ENCODE measurements around the gene ADAP2.
"Not testable (repeated sequence)": the region's sequence is repeated elsewhere in the genome, so short reads cannot be mapped to it uniquely, and the experiment has no call there.

The ADAP2 gene, protein sequence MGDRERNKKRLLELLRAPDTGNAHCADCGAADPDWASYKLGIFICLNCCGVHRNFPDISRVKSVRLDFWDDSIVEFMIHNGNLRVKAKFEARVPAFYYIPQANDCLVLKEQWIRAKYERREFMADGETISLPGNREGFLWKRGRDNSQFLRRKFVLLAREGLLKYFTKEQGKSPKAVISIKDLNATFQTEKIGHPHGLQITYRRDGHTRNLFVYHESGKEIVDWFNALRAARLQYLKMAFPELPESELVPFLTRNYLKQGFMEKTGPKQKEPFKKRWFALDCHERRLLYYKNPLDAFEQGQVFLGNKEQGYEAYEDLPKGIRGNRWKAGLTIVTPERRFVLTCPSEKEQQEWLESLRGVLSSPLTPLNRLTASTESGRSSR

DNA sequence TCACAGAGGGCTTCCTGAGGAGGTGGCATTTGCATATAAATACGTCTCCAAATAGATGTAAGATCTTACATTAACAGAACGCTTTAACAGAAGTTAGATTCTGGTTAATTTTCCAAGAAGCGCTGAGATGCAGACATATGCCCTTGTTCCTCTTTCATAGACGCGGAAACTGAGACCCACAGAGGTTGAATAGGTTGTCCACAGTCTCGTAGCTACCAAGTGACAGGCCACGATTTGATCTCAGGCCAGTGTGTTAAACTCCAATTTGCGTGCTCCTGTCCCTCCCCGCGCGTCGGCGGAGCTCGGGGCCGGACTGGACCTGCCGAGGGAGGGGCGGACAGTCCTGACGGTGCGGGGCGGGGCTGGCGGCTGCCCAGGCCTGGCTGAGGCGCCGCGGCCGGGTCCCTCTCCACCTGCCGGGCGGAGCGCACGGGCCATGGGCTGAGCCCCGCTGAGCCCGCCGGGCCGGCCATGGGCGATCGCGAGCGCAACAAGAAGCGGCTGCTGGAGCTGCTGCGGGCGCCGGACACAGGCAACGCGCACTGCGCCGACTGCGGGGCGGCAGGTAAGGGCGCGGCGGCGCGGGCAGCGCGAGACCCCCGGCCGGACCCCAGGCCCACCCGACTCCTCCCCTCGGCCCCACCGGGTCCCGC is at the start of gene ADAP2:
Gene ADAP2, plus strand, starts transcription at position 402 of the 653 bp plus-strand sequence. Its CDS starts 70 bp downstream, at position 472.
- no peak for DNase-seq (ENCODE audit: low spot score)

DNA sequence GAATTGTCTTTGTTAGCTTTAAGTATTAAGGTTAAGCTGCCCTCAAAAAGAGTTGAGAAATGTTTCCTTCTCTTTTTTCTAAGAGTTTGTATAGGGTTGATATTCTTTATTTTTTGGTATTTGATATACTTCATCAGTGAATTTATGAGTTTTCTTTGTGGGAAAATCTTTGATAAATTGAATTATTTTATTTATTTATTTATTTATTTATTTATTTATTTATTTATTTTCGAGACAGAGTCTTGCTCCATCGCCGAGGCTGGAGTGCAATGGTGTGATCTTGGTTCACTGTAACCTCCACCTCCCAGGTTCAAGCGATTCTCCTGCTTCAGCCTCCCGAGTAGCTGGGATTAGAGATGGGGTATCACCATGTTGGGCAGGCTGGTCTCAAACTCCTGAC is 35.6 kb upstream of the ADAP2 start:
- DNase-seq (ENCODE audit: low spot score), result no peak

DNA sequence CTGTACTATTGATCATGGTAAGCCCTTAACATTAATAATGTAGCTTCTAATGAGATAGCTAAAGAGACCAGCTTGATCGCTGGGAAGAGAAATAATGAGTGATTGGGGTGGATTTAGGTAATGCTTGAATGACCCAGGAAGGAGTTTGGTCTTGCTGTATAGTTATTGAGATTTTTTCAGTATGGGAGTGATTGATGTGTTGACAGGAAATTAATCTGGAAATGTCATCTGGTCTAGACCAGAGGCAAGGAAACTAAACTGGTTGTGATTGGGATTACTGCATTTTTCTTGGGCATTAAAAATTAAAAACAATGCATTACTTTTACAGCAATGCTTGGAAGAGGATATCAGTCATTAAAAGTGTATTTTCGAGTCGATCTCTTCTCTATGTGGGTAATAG is 27.5 kb upstream of the ADAP2 start:
- DNase-seq (ENCODE audit: low spot score), result no peak

DNA sequence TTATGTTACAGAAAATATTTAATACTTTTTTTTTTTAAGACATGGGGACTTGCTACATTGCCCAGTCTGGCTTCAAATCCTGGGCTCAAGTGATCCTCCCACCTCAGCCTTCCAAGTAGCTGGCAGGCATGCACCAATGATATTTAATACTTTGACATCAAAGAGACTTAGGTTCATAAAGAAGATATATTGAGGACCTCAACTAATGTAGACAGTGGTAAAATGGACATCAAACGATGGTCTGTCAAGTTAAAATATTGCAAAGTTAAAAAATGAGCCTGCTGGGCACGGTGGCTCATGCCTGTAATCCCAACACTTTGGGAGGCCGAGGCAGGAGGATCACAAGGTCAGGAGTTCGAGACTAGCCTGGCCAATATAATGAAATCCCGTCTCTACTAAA is 24.4 kb upstream of the ADAP2 start:
- no peak for DNase-seq (ENCODE audit: low spot score)

DNA sequence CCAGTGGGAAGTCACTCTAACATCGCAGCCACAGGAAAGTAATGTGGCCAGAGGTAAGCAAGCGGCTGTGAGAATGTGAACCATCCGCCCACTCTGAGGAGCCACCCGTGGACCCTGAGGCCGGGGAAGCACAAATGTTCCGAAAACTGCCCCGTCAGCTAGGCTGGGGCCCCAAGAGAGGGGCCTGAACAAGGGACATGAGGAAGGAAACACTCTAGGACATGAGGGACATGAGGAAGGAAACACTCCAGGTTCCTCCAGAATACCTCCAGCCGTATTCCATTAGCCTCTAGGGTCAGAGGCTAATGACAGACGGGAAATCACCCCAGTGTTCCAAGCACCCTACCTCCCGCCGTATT is 16.0 kb upstream of the ADAP2 start:
- no peak for DNase-seq (ENCODE audit: low spot score)

DNA sequence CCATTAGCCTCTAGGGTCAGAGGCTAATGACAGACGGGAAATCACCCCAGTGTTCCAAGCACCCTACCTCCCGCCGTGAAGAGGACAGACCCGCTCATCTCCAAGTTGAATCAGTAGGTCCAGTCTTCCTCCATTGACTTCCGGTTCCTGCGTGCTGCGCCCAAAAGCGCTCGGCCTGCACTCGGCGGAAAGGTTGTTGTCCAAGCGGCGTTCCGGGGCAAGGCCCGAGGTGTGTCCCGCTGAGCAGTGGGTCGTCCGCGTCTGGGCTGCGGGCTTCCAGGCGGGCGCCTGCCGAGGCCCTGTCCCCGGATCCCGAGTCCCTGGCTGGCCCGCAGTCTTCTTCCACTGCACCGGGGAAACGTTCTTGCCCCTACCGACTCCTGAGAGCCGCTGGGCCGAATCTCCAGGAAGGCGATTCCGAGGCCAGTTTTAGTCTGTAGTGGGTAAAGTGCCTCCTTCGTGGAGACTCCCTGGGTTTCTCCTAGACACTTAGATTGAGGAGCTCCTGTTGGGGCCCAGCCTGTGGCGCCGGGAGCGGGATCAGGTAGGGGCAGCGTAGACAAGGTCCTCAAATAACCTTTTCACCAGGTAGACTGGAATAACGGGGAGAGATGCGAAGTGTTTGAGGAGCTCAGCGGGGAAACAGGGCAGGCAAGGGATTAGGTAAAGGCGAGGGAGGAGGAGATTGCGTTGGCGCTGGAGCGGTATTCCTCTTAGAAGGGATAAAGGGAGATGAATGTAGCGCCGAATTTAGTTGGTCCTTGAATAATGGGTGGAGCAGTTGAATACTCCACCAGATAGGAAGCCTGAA is 15.4 kb upstream of the ADAP2 start, which contains the start of gene TEFM:
Gene TEFM, minus strand, starts transcription at position 138 of the 811 bp plus-strand sequence. Its CDS starts 40 bp downstream, at position 98.
- DNase-seq (ENCODE audit: low spot score), result peak; percentile 87

DNA sequence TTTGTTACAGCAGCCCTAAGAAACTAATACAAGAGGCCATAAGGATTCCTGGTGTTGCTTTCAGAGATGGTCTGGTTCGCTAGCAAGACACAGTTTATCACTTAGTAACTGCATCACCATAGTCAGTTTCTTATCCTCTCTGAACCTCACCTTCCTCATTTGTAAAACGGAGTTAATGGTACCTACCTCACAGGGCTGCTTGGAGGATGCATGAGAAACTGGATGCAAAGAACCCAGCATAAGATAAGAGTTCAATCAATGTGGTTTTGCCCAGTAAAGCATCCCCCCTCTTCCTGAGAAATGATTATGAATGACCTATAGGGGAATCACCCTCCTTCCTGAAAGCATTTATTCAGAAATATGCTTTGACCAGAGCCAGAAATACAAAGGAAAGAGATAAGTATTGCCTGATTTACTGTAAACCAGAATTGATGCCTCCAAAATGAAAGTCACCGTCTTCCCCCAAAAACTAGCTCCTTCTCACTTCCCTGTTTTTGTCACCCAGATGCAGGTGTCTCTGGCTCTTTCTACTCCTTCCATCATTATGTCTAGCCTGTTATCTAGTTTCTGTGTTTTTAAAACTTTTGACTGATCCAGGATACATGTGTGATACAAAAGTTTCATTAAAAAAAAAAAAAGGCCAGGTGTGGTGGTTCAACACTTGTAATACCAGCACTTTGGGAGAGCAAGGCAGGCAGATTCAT is 12.9 kb upstream of the ADAP2 start:
- DNase-seq (ENCODE audit: low spot score), result no peak

DNA sequence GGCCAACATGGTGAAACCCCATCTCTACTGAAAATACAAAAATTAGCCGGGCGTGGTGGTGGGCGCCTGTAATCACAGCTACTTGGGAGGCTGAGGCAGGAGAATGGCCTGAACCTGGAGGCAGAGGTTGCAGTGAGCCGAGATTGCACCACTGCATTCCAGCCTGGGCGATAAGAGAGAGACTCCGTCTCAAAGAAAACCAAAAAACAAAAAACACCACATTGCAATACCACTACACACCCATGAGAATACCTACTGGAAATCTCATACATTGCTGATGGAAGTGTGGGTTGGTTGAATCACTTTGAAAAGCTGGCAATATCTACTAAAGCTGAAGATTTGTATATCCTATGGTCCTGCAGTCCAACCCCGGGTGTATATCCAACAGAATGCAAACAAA is 11.6 kb upstream of the ADAP2 start:
- DNase-seq (ENCODE audit: low spot score), result not testable (repeated sequence)

DNA sequence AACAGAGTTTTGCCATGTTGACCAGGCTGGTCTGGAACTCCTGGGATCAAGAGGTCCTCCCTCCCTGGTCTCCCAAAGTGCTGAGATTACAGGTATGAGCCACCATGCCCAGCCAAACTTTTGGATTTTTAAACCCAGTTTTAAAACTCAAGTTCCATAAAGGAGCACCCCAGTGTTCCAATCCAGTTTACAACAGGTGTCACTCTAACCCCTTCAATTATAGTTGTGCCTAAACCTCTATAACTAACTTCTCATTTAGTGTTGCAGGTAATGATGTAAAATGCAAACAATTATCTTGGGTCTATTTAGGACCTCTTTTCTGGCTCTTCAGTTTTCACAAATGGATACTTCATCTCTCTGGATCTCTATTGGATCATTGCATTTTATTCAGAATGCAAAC is 7.8 kb upstream of the ADAP2 start:
- no peak for DNase-seq (ENCODE audit: low spot score)

DNA sequence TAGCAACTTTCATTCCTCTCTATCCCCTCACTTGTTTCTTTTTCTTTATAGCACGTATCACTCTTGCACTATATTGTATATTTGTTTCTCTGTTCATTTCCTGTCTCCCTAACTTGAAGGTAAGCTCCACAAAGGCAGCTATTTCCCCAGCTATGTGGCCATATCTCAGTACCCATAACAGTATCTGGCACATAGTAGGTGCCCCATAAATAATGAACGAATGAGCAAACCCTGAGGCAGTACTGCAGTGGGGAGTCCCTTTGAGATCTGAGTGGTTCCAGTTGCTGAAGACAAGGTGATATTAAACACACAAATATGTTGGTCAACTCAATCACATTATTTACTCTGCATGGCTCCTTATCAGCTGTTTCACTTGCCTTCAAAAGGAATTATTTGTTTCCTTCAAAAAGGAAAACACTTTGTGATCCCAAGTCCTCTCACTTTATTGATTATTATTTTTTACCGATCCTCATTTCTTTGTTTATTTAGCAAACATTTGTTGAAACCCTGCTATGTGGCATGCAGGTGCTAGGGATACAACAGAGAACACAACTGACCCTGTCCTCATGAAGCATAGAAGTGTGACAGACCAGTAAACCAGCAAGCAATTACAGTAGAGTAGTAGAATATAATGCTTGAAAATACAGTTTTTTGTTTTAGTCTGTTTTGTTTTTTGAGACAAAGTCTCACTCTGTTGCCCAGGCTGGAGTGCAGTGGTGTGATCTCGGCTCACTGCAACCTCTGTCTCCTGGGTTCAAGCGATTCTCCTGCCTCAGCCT is 5.7 kb upstream of the ADAP2 start:
- no peak for DNase-seq (ENCODE audit: low spot score)

DNA sequence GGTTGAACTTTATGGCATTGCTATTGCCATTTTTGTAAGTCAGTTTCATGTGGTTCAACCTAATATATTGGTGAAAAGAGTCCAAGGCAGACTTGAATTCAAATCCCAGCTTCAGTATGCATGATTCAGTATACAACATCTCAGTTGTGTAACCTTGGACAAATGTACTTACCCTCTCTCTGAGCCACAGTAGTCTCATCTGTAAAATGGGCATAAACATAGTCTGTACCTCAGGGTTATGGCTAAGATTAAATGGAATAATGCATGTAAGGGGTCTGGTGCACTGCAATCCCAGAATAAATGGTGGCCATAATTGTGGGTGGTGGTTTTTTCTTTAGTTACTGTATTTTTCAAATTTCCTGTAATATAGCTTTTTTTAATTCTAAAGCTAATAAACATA is 4.7 kb upstream of the ADAP2 start:
- no peak for DNase-seq (ENCODE audit: low spot score)

DNA sequence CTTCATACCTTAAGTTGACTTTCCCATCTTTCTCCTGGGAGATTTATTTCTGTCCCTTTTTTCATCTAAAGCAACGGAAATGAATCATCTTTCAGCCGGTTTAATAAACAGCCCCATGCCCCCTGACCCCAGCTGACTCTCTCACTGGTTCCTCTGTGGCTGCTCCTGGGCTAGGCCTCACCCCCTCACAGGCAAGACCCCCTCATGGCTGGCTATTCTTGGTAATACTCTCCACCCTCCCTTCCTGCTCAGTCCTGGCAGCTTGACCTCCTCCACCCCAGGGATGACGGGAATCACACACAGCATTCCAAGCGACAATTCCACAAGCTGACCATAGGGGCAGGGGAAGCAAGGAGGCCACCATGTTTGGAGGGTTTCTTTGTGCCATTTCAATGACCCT is 1.5 kb upstream of the ADAP2 start:
- DNase-seq (ENCODE audit: low spot score), result no peak

DNA sequence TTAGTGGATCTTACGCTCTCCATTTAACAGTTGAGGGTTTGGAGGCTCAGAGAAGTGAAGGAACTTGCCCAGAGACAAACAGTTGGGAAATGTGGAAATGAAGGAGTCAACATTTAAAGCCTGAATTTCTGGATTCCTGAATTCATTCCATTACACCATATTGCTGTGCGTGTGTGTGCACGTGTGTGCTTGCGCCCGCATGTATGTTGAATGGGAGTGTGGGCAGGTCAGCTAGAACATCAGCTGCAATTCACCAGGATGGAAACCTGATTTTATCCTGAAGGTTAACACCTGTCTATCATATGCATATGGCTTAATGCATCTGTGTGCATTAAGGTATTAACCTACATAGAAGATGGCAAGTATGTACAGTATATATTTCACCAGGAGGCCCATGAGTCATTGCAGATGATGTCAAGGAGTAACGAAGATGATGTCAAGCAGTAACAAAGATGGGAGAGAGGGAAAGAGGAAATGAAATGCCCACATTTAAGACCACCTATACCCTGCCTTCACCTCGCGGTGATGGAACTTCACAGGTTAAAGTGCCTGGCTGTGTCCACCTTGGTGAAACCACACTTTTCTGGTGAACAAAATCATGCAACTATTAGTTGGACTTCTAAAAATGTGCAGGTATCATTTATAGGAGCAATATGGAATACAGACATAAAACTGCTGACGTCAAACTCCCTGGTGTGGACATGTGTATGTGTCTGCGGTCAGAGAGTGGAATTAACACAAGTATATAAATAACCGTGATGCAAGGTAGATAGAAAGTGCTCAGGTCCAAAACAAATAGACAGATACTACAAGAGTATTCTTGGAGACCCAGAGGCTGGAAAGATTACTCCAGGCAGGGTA is 832 bp upstream of the ADAP2 start:
- no peak for DNase-seq (ENCODE audit: low spot score)

DNA sequence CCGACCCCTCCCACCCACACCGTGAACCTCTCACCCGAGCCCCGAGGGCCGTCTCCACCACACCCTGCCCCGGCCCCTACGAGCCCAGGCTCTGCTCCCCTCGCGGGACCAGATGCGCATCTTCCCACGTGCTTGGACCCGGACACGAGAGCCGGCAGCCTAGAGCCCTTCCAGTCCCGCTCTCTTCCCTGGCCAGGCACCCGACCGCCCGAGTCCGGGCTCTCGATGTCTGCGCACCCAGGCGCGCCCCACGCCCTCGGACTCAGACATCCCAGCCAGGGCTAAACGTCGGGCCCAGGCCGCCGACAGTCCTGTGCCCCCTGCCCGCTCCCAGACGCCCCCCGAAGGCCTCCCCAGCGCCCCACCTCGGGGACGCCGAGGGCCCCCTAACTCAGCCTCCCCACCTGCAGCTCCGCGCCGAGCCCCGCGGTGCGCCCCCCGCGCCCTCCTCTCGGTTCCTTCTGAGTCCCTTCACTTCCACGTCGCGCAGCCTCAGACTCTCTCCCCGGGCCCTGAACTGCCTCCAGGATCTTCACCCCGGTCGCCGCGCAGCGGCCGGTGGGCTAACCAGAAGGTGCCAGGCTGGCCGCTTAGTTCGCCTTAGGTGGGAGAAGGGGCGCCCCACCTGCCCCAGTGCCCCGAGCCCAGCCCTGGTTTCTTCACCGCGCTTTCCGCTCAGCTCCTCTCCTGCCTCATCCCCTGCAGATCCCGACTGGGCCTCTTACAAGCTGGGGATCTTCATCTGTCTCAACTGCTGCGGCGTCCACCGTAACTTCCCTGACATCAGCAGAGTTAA is 688 bp downstream of the ADAP2 start:
- DNase-seq (ENCODE audit: low spot score), result no peak

DNA sequence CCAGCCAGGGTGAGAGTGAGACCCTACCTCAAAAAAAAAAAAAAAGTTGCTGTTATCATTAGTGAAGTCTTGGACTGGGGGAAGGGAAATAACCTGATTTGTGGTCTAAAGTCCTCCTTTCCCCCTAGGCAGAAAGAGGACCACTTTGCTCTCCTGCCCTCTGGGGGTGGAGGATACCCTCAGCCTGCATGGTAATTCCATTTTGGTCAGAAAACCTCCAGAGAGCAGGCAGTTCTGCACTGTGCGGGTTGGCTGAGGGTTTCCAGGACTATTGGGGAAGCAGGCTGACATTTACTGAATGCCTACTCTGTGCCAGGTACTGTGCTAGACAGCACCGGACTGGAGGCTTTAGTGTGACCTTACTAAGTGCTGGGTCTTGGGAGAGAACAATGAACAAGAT is 2.6 kb downstream of the ADAP2 start:
- DNase-seq (ENCODE audit: low spot score), result no peak

DNA sequence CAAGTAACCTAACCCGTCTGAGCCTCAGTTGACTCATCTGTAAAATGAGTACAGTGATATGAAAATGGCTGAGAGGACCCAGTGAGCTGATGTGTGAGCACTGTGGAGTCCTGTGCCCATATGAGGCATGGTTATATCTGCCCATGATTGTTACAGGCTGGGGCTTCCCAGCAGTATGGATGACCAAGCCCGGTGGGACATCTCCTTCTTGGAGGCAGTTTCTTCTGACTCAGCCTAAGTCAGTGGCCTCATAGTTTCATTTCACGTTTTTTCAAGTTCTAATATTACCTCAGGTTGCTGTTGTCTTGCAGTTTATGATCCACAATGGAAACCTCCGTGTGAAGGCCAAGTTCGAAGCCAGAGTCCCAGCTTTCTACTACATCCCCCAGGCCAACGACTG is 4.8 kb downstream of the ADAP2 start:
- no peak for DNase-seq (ENCODE audit: low spot score)

DNA sequence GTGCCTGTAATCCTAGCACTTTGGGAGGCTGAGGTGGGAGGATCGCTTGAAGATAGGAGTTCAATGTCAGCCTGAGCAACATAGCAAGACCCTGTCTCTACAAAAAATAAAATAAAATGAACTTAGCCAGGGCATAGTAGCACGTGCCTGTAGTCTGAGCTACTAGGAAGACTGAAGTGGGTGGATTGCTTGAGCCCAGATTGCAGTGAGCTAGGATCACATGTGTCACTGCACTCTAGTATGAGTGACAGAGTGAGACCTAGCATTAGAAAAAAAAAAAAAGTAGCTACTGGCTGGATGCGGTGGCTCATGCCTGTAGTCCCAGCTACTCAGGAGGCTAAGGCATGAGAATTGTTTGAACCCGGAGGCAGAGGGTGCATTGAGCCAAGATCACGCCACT is 6.0 kb downstream of the ADAP2 start:
- DNase-seq (ENCODE audit: low spot score), result no peak

DNA sequence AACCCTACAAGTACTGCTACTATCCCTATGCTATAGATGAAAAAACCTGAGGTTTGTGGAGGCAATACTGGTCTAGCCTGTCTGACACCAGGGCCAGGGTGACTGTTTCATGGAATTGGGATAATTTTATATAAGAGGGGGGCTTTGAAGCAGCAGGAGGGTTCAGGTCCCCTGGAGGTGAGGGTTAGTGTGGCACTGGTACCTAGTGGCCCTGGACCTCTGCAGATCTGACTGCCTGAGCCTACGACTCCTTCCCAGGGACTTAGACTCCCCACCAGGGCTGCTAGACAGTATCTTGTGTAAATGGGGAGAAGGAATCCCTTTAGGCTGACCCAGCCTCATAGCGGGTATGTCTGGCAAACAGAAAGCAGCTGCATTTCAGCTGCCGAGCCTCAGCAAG is 6.8 kb downstream of the ADAP2 start:
- DNase-seq (ENCODE audit: low spot score), result no peak

DNA sequence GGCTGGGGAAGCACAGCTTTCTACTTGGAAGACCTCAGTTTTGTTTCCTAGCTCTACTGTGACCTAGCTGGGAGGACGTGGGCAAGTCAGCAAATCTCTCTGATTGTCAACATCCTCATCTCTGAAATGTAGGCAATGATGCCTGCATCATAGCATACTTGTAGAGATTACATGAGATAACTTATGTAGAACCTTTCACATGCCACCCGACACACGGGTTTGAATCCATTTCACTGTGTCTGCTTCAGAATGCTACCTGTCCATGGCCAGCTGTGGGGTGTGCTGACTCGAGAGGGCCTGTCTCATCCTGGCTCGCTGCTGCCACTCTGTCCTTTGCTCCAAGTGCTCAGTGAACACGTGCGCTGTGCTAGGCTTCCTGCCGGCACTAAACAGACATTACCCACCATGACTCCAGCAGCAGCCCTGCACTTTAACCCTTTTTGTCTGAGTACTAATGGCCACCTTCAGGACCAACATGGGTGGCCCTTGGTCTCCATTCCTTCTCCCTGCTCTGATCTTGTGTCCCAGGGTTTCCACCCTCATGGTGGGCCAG is 7.4 kb downstream of the ADAP2 start:
- no peak for DNase-seq (ENCODE audit: low spot score)

Measured in hematopoietic multipotent progenitor cell treated with erythropoietin and hydrocortisone succinate and interleukin-3 and kit ligand, for 17 days (in vitro differentiated cells).